ENCODE measurements around the gene ZNF618.

The ZNF618 gene

DNA sequence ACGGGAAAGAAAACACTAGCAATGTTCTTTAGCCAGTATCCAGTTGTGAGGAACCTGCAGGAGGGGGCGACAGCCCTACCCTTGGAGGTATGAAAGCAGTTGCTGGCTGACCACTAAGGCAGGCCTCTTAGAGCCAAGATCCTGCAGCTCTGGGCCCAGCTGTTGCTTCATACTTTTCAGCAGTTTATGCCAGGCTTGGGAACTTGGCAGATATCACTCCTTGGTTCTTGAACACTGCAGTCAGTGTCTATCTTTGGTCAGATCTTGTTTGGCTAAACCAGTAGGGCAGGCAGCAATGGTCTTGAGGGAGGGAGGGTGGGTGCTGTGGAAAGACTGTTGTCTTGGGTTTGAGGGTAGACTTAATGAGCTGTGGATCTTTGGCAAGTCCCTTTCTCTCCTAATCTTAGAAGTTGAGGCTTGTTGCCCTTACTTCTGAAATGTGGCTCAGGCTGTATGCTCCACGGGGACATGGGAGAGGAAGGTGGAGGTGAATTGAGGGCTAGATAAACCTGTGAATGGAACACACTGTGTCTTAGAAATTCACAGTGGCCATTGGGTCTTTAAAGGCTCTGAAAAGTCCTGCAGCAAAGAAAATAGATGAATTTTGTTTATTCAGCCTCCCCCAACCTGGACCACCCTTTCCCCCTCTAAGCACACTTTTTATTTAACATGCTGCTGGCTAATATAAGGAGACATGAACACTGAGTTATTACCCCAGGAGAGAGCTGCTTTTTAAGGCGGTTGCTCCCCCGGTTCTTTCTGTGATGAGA is 37.5 kb downstream of the ZNF618 start:
- no peak for DNase-seq

DNA sequence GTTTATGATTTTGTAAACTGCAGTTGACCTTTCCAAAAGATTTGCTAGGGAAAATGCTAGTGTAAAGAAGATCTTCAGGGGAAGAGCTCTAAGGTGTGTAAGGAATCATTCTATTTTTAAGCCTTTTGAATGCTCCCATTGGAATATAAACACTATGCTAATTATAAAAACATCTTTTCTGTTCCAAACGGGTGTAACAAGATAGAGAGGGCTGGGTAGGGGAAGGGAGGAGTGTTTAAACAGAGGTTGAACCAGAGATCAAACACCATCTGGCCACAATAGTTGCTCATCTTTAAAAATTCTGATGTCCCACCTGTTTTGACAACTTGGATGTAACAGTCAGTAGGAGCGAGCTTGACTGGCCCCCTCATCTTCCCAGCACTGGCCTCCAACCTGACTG is 38.4 kb downstream of the ZNF618 start:
- no peak for DNase-seq

DNA sequence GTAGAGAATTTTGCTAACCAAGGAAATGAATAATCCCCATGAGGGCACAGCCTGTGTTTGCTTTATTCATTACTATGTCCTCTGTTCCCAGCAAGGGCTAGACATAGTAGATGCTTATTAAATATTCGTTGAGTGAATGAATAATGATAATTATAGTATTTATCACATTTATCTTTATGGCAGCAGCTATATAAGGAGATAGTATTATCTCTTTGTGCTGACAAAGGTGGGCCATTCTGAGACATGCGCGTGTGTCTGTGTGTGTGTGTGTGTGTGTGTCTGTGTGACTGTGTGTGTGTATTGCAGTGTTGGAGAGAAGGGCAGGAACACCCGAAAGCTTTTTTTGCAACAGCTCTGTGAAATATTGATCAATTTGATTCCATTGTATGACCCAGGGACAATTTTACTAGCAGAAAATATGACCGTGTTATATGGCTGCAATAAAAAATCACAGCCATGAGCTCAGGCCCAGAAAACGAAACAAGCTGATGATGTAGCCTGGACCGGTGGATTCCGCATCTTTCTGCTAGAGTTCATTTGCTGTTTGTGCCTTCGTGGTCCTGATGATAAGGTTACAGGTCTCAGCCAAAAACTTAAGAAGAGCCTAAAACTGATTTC is 39.8 kb downstream of the ZNF618 start:
- no peak for DNase-seq

DNA sequence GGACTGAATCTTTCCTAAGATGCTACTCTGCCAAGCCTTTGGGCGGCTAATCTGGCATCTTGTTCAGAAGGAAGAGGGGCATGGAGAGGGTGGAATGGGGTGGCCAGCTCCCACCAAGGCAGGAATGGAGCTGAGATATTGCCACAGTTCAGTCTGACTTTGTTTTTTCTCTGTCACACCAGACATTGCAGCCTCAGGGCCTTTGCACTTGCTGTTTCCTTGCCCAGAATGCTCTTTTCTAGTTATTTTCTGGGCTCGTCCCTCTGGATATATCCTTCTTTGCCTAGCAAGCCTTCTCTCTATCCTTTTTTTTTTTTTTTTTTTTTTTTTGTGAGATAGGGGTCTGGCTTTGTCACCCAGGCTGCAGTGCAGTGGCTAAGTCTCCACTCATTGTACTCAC is 40.8 kb downstream of the ZNF618 start:
- DNase-seq = no peak

DNA sequence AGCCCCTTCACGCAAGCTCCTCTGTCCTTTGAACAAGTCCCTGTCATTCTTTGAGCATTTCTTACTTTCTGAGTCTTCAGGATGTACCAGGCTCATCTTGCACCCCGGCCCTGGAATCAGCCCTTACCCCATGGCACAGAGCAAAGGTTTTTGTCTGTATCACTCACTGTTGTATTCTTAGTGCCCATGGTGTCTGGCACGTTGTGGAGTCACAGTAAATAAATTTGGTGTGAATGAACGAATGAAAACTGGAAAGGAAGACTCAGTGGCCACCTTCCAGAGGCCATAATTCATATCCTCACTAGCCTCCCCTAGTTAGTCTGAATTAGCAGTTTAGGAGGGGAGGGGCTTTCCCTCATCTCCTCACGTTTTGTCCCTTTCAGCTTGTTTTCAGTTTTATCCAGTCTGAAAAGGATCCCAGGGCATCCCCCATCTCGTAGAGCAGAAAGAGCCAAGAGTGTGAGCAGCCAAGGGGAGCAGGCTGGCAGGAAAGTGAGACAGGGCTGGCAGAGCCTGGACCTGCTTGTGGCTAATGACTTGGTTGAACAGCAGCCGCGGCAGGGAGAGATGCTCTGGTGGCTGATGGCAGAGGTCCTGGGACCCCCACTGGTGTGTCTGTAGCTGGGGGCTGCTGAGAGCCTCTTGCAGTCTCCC is 42.7 kb downstream of the ZNF618 start:
- DNase-seq = no peak

DNA sequence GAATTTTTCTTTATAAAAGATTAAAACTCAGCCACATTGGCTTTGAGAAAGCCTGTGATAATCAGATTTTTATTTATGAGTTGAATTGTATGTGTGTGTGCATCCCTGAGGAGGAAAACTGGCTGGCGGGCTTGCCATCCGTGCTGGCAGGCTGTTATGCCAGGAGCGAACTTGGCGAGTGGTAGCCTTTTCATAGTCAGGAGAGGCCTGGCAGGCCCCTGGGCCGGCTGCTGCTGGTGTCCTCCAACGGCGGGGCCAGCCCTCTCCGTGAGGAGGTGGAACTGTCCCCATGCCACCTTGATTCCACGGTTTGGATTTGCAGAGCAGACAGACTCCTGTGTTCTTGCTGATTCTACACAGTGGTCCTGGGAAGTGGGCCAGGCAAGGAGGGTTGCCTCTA is 43.3 kb downstream of the ZNF618 start:
- no peak for DNase-seq

DNA sequence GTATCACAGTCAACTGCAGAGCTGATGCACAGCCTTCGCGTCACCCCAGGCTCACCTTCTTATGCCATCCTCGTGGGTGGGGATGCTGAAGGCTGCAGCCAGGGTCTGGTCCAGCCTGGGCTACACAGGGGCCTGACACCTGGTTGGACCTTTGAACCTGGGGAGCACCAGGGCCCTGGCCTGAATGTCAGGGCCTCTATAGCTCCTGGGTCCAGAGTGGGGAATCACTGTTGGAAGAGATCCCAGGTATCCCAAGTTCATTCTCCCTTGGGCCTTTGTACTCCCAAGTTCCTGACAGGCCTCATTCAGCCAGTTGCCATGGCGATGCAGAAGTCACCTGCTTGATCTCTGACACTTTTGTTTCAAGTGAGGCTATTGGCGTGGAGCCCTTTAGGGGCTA is 43.8 kb downstream of the ZNF618 start:
- no peak for DNase-seq

DNA sequence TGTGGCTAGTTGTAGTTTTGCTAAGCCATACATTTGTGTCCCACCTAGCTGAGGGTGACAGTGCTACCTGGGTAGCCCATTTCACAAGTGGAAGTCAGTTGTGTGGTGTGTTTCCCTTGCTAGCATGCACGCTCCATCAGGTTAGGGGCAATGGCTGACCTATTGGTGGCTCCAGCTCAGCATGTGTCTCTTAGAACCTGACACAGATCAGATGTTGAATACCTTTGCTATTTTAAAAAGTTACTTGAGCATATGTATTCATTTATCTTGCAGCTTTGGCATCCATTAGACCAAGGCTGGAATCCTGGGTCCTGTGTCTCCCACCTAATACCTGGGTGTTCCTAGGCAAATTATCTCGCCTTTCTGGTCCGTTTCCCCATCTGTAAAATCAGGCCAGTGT is 44.8 kb downstream of the ZNF618 start:
- no peak for DNase-seq

DNA sequence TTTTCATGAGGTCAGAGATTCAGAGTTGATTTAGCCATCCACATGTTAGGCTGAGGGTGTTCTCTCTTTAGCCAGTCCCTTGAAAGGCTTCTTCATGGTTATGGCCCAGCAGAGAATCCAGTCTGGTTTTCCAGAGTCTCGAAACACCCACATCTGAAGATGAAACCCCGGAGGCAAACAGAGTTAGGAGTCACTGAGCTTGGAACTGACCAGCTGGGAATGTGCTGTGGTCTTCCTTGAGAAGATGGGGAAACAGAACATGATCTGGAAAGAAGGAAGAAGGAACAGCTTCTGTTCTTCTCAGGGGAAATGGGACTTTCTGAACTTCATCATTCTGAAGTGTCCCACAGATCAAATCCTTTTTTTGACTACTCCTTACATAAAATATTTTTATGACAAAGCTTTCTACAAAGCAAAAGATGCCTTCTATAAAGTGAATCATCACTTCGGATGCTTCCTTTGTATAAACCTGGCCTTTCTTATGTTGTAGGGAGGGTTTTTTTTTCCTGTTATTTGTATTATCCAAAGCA is 45.4 kb downstream of the ZNF618 start:
- peak; percentile 44 for DNase-seq

DNA sequence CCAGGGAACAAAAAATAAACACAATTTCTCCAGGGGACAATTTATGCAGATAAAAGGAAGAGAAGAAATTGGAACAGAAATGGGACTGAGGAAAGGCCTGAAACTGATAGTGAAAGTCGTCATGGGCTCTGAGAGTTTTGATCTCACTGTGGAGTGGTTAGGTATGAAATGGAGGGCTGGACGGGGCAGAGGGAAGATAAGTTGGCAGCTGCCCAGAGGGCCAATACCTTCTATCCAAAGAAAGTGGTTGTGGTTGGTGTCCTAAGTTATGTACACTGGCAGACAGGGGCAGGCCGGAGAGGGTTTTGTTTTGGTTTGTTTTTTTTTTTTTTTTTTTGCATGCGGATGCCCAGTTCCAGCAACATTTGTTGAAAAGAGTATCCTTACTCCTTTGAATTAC is 46.1 kb downstream of the ZNF618 start:
- peak; percentile 44 for DNase-seq

DNA sequence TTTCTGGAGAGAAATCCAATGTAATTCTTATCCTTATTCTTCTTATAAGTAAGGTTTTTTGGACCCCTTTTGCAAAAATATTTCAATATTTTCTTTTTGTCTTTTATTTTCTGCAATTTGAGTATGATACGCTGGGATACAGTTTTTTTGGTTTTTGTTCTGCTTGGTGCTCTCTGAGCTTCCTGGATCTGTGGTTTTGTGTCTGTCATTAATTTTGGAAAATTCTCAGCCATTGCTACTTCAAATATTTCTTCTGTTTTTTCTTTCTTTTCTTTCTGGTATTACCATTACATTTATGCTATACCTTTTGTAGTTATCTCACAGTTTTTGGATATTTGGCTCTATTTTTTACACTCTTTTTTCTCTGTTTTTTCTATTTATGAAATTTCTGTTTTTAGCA is 50.1 kb downstream of the ZNF618 start:
- DNase-seq = no peak

DNA sequence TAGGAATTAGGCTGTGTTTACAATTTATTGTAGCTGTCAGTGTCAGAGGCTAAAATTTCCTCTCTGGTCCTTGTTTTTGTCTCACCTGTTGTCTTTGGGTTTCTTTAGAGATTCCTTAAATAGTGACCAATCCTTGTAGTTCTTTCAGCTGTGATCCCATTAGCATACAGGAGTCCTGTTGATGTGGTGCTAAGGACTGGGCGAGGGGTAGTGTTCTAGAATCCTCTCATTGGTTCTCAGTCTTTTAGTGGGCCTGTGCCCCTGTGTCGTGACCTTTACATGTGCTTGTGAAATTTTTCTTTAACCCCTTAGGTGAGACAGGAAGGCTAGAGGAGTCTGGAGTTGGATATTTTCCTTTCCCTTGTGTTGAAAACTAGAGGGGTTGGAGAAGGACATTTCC is 51.2 kb downstream of the ZNF618 start:
- DNase-seq = no peak

DNA sequence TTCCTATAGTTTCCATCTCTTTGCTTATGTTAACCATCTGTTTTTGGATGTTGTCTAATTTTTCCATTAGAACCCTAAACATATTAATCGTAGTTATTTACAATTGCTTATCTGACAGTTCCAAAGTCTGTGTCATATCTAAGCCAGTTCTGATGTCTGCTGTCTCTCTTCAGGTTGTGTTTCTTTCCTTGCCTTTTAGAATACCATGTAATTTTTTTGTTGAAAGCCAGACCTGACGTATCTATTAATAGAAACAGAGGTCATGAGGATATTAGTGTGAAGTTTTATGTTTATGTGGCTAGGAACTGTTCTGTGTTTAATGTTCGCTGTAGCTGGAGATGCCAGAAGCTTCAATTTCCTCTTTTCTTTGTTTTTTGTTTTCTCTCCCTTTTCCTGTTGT is 52.2 kb downstream of the ZNF618 start:
- no peak for DNase-seq

DNA sequence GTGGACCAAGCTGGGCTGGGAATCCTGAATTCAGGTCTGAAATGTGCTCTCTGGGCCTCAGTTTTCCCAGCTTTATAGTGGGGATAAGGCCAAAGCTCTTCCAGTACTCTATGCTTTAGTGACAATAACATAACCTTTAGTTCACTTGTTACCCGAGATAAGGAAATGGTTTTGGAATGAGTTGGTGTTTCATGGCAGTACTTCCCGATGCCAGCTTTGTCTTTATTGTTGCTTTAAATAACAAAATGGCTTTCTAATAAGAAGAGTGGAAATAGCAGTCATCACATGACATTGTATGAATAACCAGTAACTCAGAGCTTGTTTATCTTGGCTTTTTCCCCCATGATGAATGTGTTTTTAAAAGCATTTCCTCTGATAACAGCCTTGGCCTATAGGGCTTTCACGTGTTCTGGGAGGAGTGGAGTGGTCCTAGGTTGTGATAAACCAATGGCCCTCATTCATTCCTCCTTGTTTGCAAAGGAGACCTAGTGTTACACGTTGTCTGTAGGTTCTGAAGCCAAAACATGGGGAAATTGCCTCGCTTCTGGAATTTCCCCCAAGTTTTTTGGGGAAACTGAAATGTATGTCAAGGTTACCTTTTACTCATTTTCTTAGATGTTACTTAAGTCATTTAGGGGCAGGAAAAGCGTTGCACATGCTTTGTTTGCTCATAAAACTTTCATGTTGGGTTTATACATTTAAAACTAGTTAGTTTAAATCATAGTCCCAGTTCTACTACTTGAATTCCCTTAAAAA is 53.7 kb downstream of the ZNF618 start:
- DNase-seq = peak; percentile 48

DNA sequence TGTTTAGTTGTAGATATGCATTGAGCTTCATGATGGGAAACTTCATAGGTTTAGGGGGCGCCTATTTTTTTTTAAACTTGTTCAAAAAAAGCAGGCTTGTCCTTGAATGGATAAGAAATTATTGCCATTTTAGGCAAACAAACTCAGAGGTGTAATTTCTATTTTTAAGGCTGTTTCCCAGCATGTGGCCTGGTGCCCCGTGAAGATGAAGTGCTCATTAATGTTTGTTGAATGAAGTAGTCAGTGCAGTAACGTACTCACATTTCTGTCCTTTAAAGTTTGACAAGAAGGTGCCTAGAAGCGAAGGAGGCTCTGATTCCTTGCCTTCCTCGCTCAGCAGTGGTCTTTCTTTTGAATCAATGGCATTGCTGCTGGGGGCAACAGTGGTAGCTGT is 54.3 kb downstream of the ZNF618 start:
- no peak for DNase-seq

DNA sequence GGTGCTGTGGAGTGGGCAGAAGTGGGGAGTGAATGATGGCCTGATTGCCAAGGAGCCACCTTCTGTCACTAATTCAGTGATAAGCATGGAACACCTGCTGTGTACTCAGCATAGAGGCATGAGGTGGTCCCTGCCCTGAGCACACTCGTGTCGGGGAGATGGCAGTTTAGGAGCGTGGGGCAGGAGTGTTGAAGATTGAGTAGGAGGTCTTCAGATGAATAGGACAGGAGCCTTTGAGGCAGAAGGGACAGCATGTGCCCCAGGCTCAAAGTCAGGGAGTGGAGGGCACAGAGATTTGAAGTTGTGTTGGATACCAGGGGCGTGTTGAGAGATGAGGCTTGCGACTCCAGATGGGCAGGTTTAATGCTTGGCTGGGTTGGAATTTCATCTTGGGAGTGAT is 55.0 kb downstream of the ZNF618 start:
- DNase-seq = no peak

DNA sequence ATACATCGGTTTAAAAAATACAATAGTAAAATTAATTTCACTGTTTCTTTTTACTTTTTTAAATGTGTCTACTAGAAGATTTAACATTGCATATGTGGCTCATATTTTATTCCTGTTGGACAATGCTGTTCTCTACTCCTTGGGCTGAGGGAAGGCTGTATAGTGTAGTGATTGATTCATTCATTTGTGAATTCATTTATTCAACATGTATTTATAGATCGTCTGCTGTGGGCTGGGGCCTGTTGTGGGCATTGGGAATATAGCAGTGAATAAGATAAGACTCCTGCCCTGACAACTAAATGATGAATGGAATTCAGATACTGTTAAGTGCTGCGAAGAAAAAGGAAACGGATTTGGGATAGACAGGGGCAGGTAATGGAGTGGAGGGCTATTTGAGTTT is 55.7 kb downstream of the ZNF618 start:
- no peak for DNase-seq

DNA sequence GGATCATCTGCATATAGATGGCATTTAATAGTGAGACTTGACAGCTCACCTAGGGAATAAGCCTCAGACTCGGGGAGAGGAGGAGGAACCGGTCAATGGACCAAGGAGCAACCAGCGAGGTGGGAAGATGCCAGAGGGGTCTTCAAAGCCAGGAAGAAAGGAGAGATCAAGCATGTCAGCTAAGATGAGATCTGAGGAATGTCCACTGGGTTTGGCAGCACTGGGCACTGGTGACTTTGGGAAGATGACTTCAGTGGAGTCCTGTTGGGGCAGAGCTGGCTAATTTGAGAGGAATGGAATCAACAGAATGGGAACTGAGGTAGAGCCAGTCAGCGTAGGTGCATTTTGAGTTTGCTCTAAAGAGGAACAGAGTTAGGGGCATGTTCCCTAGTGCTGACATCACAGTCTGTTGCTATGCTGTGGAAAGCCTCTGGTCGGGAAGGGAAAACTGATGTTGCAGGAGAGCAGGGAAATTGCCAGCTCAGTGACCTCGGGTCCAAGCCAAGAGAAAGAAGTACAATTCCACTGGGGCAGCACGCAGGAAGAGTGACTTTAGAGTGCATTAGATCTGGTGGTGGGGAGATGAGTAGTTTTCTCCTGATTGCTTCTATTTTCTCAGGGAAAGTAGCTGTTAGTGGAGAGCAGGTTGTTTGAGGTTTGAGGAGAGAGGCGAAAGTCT is 56.9 kb downstream of the ZNF618 start:
- peak; percentile 16 for DNase-seq

DNA sequence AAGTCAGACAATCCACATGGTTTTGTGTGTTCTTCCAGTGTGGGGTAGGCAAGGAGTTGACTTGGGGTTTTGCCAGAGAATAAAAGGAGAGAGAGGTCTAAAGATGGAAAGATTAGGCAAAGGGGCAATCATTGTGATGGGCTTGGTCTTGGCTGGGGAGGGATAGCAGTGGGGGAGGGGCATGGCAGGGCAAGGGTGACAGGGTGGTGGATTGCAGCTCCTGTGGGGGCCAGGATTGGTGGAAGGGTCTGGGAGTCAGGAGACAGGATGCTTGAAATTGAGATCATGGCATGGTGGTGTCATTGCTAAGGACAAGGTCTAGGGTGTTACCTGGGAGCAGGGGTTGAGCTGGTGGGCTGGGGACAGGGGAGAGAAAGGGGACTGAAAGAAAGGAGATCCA is 57.6 kb downstream of the ZNF618 start:
- no peak for DNase-seq

DNA sequence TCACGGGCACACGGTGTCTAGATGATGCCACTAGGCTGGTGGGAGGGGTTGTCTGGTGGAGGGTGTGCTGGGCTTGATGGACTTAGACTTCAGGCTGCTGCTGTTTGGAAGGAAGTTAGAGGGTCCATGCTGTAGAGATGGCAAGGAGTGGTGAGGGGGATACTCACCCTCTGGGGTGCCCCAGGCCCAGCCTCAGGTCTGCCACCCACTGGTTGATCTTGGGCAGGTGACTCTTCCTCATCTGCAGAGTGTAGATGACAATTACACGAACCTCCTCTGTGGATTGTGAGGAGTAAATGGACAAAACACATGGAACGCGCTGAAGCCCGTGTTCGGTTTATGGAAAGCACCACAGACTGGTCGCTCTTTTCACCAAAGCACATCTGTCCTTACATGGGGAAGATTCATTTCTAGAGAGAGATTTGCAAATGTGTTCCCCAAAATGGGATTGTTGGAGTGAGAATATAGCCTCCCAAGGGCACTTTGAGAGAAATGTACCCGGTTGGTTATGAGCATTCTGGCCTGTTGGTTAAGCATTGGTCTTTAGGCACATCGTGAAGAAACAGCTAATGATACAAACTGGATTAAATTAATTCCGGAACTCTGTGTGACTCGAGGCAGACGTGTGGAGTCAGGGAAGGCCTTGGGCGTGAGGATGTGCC is 58.2 kb downstream of the ZNF618 start:
- DNase-seq = no peak

DNA sequence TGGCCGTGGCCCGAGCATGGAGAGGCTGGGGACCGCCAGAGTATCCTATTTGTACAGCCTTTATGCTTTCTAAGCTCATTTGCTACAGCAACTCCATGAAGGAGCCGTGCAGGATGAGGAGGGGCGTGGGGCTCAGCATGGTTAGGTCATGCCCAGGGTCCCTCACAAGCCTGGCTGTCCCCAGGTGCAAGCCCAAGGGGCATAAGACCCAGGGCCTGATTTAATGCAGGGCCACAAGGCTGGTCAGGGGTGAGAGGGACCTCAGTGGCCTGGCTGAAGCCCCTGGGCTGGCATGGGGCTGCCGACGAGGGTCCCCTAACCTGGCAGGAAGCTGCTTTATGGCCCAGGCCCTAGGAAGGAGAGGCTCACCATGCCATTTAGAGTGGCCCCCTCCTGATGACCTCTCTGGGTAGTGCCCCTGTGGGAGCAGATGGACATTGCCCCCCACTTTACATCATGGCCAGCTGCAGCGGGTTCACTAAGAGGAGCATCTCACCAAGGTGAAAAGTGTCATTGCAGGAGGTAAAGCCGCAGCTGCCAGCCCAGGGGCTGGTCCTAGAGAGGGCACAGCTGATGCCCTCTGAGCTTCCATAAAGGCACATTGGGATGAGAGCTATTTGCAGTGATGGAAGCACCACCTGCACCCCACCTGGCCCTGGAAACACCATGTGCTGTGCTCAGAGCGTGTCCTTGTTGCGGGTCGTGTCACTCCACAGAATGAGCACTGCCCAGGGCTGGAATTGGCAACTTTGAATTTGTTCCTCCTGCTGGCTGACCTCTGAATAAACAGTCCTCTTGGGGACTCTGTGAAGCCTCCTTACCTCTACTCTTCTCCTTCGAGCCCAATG is 58.9 kb downstream of the ZNF618 start:
- no peak for DNase-seq

Data from suppressor macrophage treated with lipopolysaccharide for 4 hours (primary cell).